Endothelial cell of umbilical vein (primary cell): ENCODE results near the gene GLI1. TPM values are rescaled to one million over a fixed set of nuclear protein-coding genes. Genes with fewer than 3 reads are reported as not detected.

Source experiments
- BruUV-seq: library from RNA; stranded (reverse); fragments of 400-500 nt; replicated peaks from 2 replicates; lab custom pipeline; 2021; lab: Mats Ljungman, UMichigan
- CTCF ChIA-PET: fragments of 300-600, 350-600 bp; sonication (Branson Sonifier 250); formaldehyde crosslinking; loops from one replicate; lab custom pipeline; 2021; ENCODE audit warnings: antibody characterized with exemption, inconsistent platforms; lab: Charles Lee
- POLR2A ChIA-PET: fragments of 300-600, 350-600 bp; sonication (Branson Sonifier 250); formaldehyde crosslinking; loops from one replicate; lab custom pipeline; 2021; ENCODE audit warnings: antibody characterized with exemption, inconsistent platforms; lab: Charles Lee
- DNase-seq: peaks from one replicate; pipeline ENCODE4 v3.0.0-alpha.2; 2011; ENCODE audit warnings: low read depth, low spot score
- FAIRE-seq: peaks from 2 replicates; lab custom pipeline; 2011; peaks lifted over from hg19 to GRCh38; lab: Jason Lieb, UNC
- H2AFZ ChIP-seq: 2 replicates; pipeline ENCODE4 v1.6.0; 2012; ENCODE audit warnings: low read depth, low read length, control low read depth, inconsistent platforms
- H3K27ac ChIP-seq: 2 replicates; pipeline ENCODE4 v1.5.1; 2011; ENCODE audit warnings: low read depth, mild to moderate bottlenecking, control low read depth, low read length, moderate library complexity; ENCODE audit not compliant: insufficient read depth
- H3K27me3 ChIP-seq, 2 experiments: 2 replicates each; pipeline versions ENCODE4 v1.6.0 to v1.6.1; 2011; ENCODE audit warnings: low read length in 2 of 2, mixed read lengths in 1 of 2; ENCODE audit not compliant: control insufficient read depth in 2 of 2, insufficient read depth in 2 of 2
- H3K36me3 ChIP-seq, 2 experiments: 2 replicates in 1 of 2; 3 replicates in 1 of 2; pipeline ENCODE4 v1.5.1; 2011; ENCODE audit warnings: low read length in 2 of 2, mild to moderate bottlenecking in 1 of 2, moderate library complexity in 1 of 2; ENCODE audit not compliant: control insufficient read depth in 2 of 2, insufficient read depth in 2 of 2; ENCODE audit errors: extremely low read depth in 1 of 2
- H3K4me1 ChIP-seq: 3 replicates; pipeline ENCODE4 v1.5.1; 2011; ENCODE audit warnings: mild to moderate bottlenecking, low read length; ENCODE audit not compliant: control insufficient read depth, insufficient read depth; ENCODE audit errors: extremely low read depth
- H3K4me2 ChIP-seq: 2 replicates; pipeline ENCODE4 v1.6.1; 2011; ENCODE audit warnings: low read length, control low read depth, mixed read lengths; ENCODE audit not compliant: insufficient read depth
- H3K4me3 ChIP-seq, 3 experiments: fragments of 200-600 bp in 1 of 3; sonication (generic), shearing (Covaris generic) in 1 of 3; replicated peaks in 1 of 3; 2 replicates each; pipeline ENCODE4 v1.5.1; 2011 to 2016; ENCODE audit warnings: control low read depth in 3 of 3, low read length in 3 of 3, mild to moderate bottlenecking in 2 of 3, inconsistent platforms in 1 of 3, low read depth in 1 of 3, moderate library complexity in 1 of 3; ENCODE audit not compliant: insufficient read depth in 1 of 3
- H3K79me2 ChIP-seq: 2 replicates; pipeline ENCODE4 v1.6.0; 2012; ENCODE audit warnings: low read length, inconsistent platforms; ENCODE audit not compliant: control insufficient read depth, insufficient read depth
- H3K9ac ChIP-seq: replicated peaks from 2 replicates; pipeline ENCODE3; 2011; ENCODE audit warnings: low read length, control low read depth; ENCODE audit not compliant: insufficient read depth; ENCODE audit errors: extremely low read depth
- H3K9me1 ChIP-seq: replicated peaks from 3 replicates; pipeline ENCODE4 v1.6.0; 2011; ENCODE audit warnings: mild to moderate bottlenecking, low read length; ENCODE audit not compliant: control insufficient read depth, insufficient read depth; ENCODE audit errors: extremely low read depth
- H3K9me3 ChIP-seq: replicated peaks from 2 replicates; pipeline ENCODE4 v1.5.1; 2012; ENCODE audit warnings: low read length, inconsistent platforms; ENCODE audit not compliant: control insufficient read depth, insufficient read depth
- H4K20me1 ChIP-seq: replicated peaks from 2 replicates; pipeline ENCODE3; 2011; ENCODE audit warnings: mild to moderate bottlenecking, low read length; ENCODE audit not compliant: control insufficient read depth, insufficient read depth; ENCODE audit errors: extremely low read depth
- EZH2 ChIP-seq: IDR thresholded peaks from 2 replicates; pipeline ENCODE4 v1.6.1; 2012; ENCODE audit warnings: borderline replicate concordance, low read depth, mild to moderate bottlenecking, moderate library complexity, low read length, inconsistent platforms; ENCODE audit not compliant: severe bottlenecking
- FOS ChIP-seq: IDR thresholded peaks from 2 replicates; pipeline ENCODE4 v1.6.1; 2011; ENCODE audit warnings: mild to moderate bottlenecking, low read length, moderate library complexity, borderline replicate concordance; ENCODE audit not compliant: insufficient read depth
- GATA2 ChIP-seq: IDR thresholded peaks from 2 replicates; pipeline ENCODE4 v1.7.0; 2011; ENCODE audit warnings: low read depth, mild to moderate bottlenecking, moderate library complexity, mixed read lengths, low read length; ENCODE audit not compliant: insufficient read length, insufficient read depth
- JUN ChIP-seq: IDR thresholded peaks from 2 replicates; pipeline ENCODE4 v1.6.1; 2011; ENCODE audit warnings: borderline replicate concordance, low read depth; ENCODE audit not compliant: insufficient read length, insufficient read depth
- MYC ChIP-seq: IDR thresholded peaks from one replicate; pipeline ENCODE4 v1.6.1; 2011; ENCODE audit warnings: mild to moderate bottlenecking, low read depth, low read length
- POLR2A ChIP-seq: IDR thresholded peaks from 2 replicates; pipeline ENCODE4 v1.6.1; 2012; ENCODE audit warnings: low read depth, mild to moderate bottlenecking, control low read depth, low read length
- POLR2AphosphoS5 ChIP-seq: IDR thresholded peaks from 2 replicates; pipeline ENCODE4 v1.6.1; 2012; ENCODE audit warnings: low read depth, mild to moderate bottlenecking, control low read depth, low read length, moderate library complexity; ENCODE audit not compliant: insufficient read depth
- dilution Hi-C: fragments of 300-500 bp; cut with MboI; formaldehyde crosslinking; loops from one replicate; pipeline ENCODE4 v1.15.0; 2019; ENCODE audit warnings: low sequenced_read_pairs; ENCODE audit not compliant: extremely low pct_ligation_motif_present
- intact Hi-C: fragments of 100-400 bp; cut with micrococcal nuclease; formaldehyde crosslinking; loops from one replicate; pipeline ENCODE4 v1.10.0; 2022
- polyA plus RNA-seq, 4 experiments: library from polyadenylated mRNA; depleted of rRNA in 3 of 4; stranded (reverse) in 3 of 4; unstranded in 1 of 4; fragments of >200 nt; gene quantifications; 2 replicates each; pipeline versions ENCODE4 v1.2.1 to v1.2.3, GENCODE V29; 2011 to 2012; ENCODE audit warnings: missing spikeins in 1 of 4
- total RNA-seq: library from RNA; stranded (reverse); gene quantifications from 2 replicates; pipeline ENCODE4 v1.2.3, GENCODE V29; 2021
- TF ChIP-seq, protein P1 (sequence below): IDR thresholded peaks from 2 replicates; pipeline ENCODE4 v1.6.1; 2011; ENCODE audit not compliant: insufficient read depth, insufficient read length
- TF ChIP-seq, protein P2 (sequence below), 2 donors: IDR thresholded peaks; 1 replicate in 1 of 2; 2 replicates in 1 of 2; pipeline ENCODE4 v1.5.1; 2011; ENCODE audit warnings: low read length in 2 of 2, mild to moderate bottlenecking in 2 of 2, moderate library complexity in 2 of 2, control low read depth in 1 of 2, inconsistent platforms in 1 of 2, low read depth in 1 of 2; ENCODE audit not compliant: insufficient read depth in 1 of 2; ENCODE audit errors: extremely low read depth in 1 of 2

GLI1 gene
- total and polyA plus RNA-seq, 2 donors (not counting 3 experiments of a cell fraction or from before 2014, with no cell fraction given): 0.10 to 0.29 TPM

DNA sequence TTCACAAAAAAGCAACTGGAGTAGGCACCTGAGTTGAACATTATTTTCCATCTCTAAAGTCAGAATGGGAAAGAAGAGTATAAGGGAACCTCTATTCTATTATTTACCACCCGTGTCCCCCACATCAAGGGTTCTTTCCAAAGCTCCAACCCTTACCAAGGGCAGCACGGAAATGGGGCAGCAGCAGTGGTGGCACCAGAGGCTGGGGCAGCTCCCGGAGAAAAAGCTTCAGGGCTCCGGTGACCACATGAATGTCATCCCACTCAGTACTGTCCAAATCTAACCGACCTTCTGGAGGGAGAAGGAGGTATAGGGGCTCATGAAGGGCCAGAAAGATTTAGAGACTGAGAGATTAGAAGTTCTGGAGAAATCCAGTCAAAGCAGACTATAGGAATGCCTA is 14.3 kb downstream of the GLI1 start:
- H3K27me3 ChIP-seq: peaks cover 50 to 64% of the 10 kb centered on the region in 2 experiments
- H3K4me2 ChIP-seq: no peak overlapping the region
- no peaks in the 10 kb centered on the region for H3K9me1 ChIP-seq
- no peaks in the 10 kb centered on the region for H3K9me3 ChIP-seq
- no peaks in the 10 kb centered on the region for H4K20me1 ChIP-seq
- peaks cover 5% of the 10 kb centered on the region for H3K4me1 ChIP-seq
- H2AFZ ChIP-seq: no peak overlapping the region
- FAIRE-seq (no peak), DNase-seq (no peak)
- no peak overlapping the region for H3K27ac ChIP-seq
- H3K9ac ChIP-seq: no peak overlapping the region
- intact Hi-C loops: no loop called here
- H3K79me2 ChIP-seq: no peaks in the 10 kb centered on the region
- no TSS peak for BruUV-seq
- TF ChIP-seq GATA2 (no peak), JUN (no peak), EZH2 (no peak), FOS (no peak), MYC (no peak), POLR2A (no peak), POLR2AphosphoS5 (no peak)
- TF ChIP-seq, protein P1, sequence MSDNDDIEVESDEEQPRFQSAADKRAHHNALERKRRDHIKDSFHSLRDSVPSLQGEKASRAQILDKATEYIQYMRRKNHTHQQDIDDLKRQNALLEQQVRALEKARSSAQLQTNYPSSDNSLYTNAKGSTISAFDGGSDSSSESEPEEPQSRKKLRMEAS: no peak
- TF ChIP-seq, protein P2, sequence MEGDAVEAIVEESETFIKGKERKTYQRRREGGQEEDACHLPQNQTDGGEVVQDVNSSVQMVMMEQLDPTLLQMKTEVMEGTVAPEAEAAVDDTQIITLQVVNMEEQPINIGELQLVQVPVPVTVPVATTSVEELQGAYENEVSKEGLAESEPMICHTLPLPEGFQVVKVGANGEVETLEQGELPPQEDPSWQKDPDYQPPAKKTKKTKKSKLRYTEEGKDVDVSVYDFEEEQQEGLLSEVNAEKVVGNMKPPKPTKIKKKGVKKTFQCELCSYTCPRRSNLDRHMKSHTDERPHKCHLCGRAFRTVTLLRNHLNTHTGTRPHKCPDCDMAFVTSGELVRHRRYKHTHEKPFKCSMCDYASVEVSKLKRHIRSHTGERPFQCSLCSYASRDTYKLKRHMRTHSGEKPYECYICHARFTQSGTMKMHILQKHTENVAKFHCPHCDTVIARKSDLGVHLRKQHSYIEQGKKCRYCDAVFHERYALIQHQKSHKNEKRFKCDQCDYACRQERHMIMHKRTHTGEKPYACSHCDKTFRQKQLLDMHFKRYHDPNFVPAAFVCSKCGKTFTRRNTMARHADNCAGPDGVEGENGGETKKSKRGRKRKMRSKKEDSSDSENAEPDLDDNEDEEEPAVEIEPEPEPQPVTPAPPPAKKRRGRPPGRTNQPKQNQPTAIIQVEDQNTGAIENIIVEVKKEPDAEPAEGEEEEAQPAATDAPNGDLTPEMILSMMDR (IDR thresholded peaks at IDR 0.05; ENCODE audit: extremely low read depth in 1 of 2, insufficient read depth in 1 of 2, low read depth in 1 of 2, low read length in 2 of 2): no peak
- dilution Hi-C loops: no loop called here
- POLR2A ChIA-PET: no interaction called here
- no peak overlapping the region for H3K4me3 ChIP-seq
- H3K36me3 ChIP-seq: no peaks in the 10 kb centered on the region
- CTCF ChIA-PET: interaction anchor here (2.5 to 2.8 kb wide), 2 partner anchors 11 to 15 kb away, joined by 8 to 18 read pairs; partner anchors contain the start of gene GLI1
